WTC11 (cell line): ENCODE measurements around the gene CHRNA1. TPM values are rescaled to one million over a fixed set of nuclear protein-coding genes. Genes with fewer than 3 reads are reported as not detected.

Source experiments
- ATAC-seq: fragments of 200-7000 bp; cut with Tn5 transposase; 2 replicates; pipeline ENCODE4 v1.10.0; 2021; ENCODE audit warnings: mild to moderate bottlenecking, moderate library complexity
- CTCF ChIA-PET: fragments of 300-600 bp; sonication (Branson Sonifier 250); formaldehyde crosslinking; loops from one replicate; lab custom pipeline; 2021; ENCODE audit warnings: antibody characterized with exemption; lab: Charles Lee
- POLR2A ChIA-PET: fragments of 350-600 bp; sonication (Branson Sonifier 250); formaldehyde crosslinking; loops from one replicate; lab custom pipeline; 2021; ENCODE audit warnings: antibody characterized with exemption; lab: Charles Lee
- DNase-seq: peaks from one replicate; pipeline ENCODE4 v3.0.0; 2021; ENCODE audit warnings: low spot score
- H3K27ac Mint-ChIP-seq: 2 replicates; pipeline ENCODE4 v1.8.0; 2021; ENCODE audit warnings: mixed read lengths
- H3K27me3 Mint-ChIP-seq: 2 replicates; pipeline ENCODE4 v1.8.0; 2021; ENCODE audit warnings: low read depth, mild to moderate bottlenecking, moderate library complexity, mixed read lengths
- H3K36me3 Mint-ChIP-seq: 2 replicates; pipeline ENCODE4 v1.8.0; 2021; ENCODE audit warnings: mixed read lengths
- H3K4me1 Mint-ChIP-seq: 2 replicates; pipeline ENCODE4 v1.8.0; 2022; ENCODE audit warnings: mixed read lengths
- H3K4me3 Mint-ChIP-seq: 2 replicates; pipeline ENCODE4 v1.8.0; 2021; ENCODE audit warnings: mild to moderate bottlenecking, moderate library complexity, mixed read lengths
- H3K9me3 Mint-ChIP-seq: 2 replicates; pipeline ENCODE4 v1.8.0; 2021; ENCODE audit warnings: mixed read lengths
- ATF1 ChIP-seq: sonication (generic); formaldehyde crosslinking; IDR thresholded peaks from 2 replicates; pipeline ENCODE4 v1.8.1; 2023; ENCODE audit warnings: mild to moderate bottlenecking, moderate library complexity, missing genetic modification reagents
- CBFB ChIP-seq: sonication (generic); formaldehyde crosslinking; IDR thresholded peaks from 2 replicates; pipeline ENCODE4 v1.8.1; 2022; ENCODE audit warnings: mild to moderate bottlenecking, low read depth, missing genetic modification reagents
- CREB1 ChIP-seq: sonication (generic); formaldehyde crosslinking; IDR thresholded peaks from 2 replicates; pipeline ENCODE4 v1.8.0; 2023; ENCODE audit warnings: mild to moderate bottlenecking, missing genetic modification reagents
- E2F4 ChIP-seq: sonication (generic); formaldehyde crosslinking; IDR thresholded peaks from 2 replicates; pipeline ENCODE4 v1.8.1; 2022; ENCODE audit warnings: low read depth, mild to moderate bottlenecking, moderate library complexity, missing genetic modification reagents, borderline replicate concordance
- FOXK1 ChIP-seq: sonication (generic); formaldehyde crosslinking; IDR thresholded peaks from 2 replicates; pipeline ENCODE4 v1.8.0; 2022; ENCODE audit warnings: mild to moderate bottlenecking, moderate library complexity, missing genetic modification reagents
- FOXP4 ChIP-seq: sonication (generic); formaldehyde crosslinking; IDR thresholded peaks from 2 replicates; pipeline ENCODE4 v1.8.0; 2022; ENCODE audit warnings: mild to moderate bottlenecking, missing genetic modification reagents
- GABPB1 ChIP-seq: sonication (generic); formaldehyde crosslinking; IDR thresholded peaks from 2 replicates; pipeline ENCODE4 v1.8.1; 2023; ENCODE audit warnings: mild to moderate bottlenecking, missing genetic modification reagents
- KAT7 ChIP-seq: sonication (generic); formaldehyde crosslinking; IDR thresholded peaks from 2 replicates; pipeline ENCODE4 v1.8.1; 2023; ENCODE audit warnings: missing genetic modification reagents, mild to moderate bottlenecking, borderline replicate concordance
- MAX ChIP-seq: sonication (generic); formaldehyde crosslinking; IDR thresholded peaks from 2 replicates; pipeline ENCODE4 v1.8.0; 2022; ENCODE audit warnings: mild to moderate bottlenecking, missing genetic modification reagents
- MLX ChIP-seq: sonication (generic); formaldehyde crosslinking; IDR thresholded peaks from 2 replicates; pipeline ENCODE4 v1.8.1; 2023; ENCODE audit warnings: mild to moderate bottlenecking, missing genetic modification reagents, moderate library complexity
- NR2C2 ChIP-seq: sonication (generic); formaldehyde crosslinking; IDR thresholded peaks from 2 replicates; pipeline ENCODE4 v1.8.0; 2022; ENCODE audit warnings: mild to moderate bottlenecking, missing genetic modification reagents
- NR3C1 ChIP-seq: sonication (generic); formaldehyde crosslinking; conservative IDR thresholded peaks from 2 replicates; pipeline ENCODE4 v1.8.1; 2023; ENCODE audit warnings: low read depth, mild to moderate bottlenecking, missing genetic modification reagents
- PREB ChIP-seq: sonication (generic); formaldehyde crosslinking; IDR thresholded peaks from 2 replicates; pipeline ENCODE4 v1.8.1; 2022; ENCODE audit warnings: mild to moderate bottlenecking, missing genetic modification reagents, moderate library complexity, borderline replicate concordance
- TCF7 ChIP-seq: sonication (generic); formaldehyde crosslinking; IDR thresholded peaks from 2 replicates; pipeline ENCODE4 v1.8.0; 2022; ENCODE audit warnings: mild to moderate bottlenecking, low read depth, missing genetic modification reagents, moderate library complexity
- TEAD4 ChIP-seq: sonication (generic); formaldehyde crosslinking; IDR thresholded peaks from 2 replicates; pipeline ENCODE4 v1.8.0; 2022; ENCODE audit warnings: mild to moderate bottlenecking, missing genetic modification reagents
- USF1 ChIP-seq: sonication (generic); formaldehyde crosslinking; IDR thresholded peaks from 2 replicates; pipeline ENCODE4 v1.8.0; 2022; ENCODE audit warnings: mild to moderate bottlenecking, missing genetic modification reagents
- ZBTB43 ChIP-seq: sonication (generic); formaldehyde crosslinking; IDR thresholded peaks from 2 replicates; pipeline ENCODE4 v1.8.1; 2023; ENCODE audit warnings: mild to moderate bottlenecking, missing genetic modification reagents
- ZNF138 ChIP-seq: sonication (generic); formaldehyde crosslinking; conservative IDR thresholded peaks from 2 replicates; pipeline ENCODE4 v1.8.1; 2022; ENCODE audit warnings: mild to moderate bottlenecking, moderate library complexity, missing genetic modification reagents
- ZNF317 ChIP-seq: sonication (generic); formaldehyde crosslinking; IDR thresholded peaks from 2 replicates; pipeline ENCODE4 v1.8.1; 2023; ENCODE audit warnings: low read depth, mild to moderate bottlenecking, moderate library complexity, missing genetic modification reagents, borderline replicate concordance
- ZNF512 ChIP-seq: sonication (generic); formaldehyde crosslinking; IDR thresholded peaks from 2 replicates; pipeline ENCODE4 v1.8.1; 2022; ENCODE audit warnings: missing genetic modification reagents, borderline replicate concordance
- total RNA-seq: library from RNA; stranded (reverse); gene quantifications from 3 replicates; pipeline ENCODE4 v1.2.3, GENCODE V29; 2021

CHRNA1 gene
- total RNA-seq, 1 experiment from 2014 or later: not detected

- POLR2A ChIA-PET: no interaction called here
- H3K27ac Mint-ChIP-seq: no peak overlapping the region
- H3K27me3 Mint-ChIP-seq: no peaks in the 10 kb centered on the region
- no peak for DNase-seq
- no peak for ATAC-seq
- H3K4me3 Mint-ChIP-seq: no peak overlapping the region
- no peaks in the 10 kb centered on the region for H3K9me3 Mint-ChIP-seq
- peaks cover 3% of the 10 kb centered on the region for H3K4me1 Mint-ChIP-seq
- H3K36me3 Mint-ChIP-seq: no peaks in the 10 kb centered on the region
- no peak for TF ChIP-seq ZBTB43
- no peak for TF ChIP-seq PREB (CRISPR knock-in tag)
- no peak for TF ChIP-seq E2F4 (CRISPR knock-in tag)
- no peak for TF ChIP-seq KAT7 (CRISPR knock-in tag)
- no peak for TF ChIP-seq TCF7 (CRISPR knock-in tag)
- no peak for TF ChIP-seq ATF1 (CRISPR knock-in tag)
- TF ChIP-seq MAX (CRISPR knock-in tag): no peak
- no peak for TF ChIP-seq MLX (CRISPR knock-in tag)
- TF ChIP-seq FOXP4 (CRISPR knock-in tag): no peak
- no peak for TF ChIP-seq ZNF138 (CRISPR knock-in tag)
- TF ChIP-seq NR3C1 (CRISPR knock-in tag): no peak
- no peak for TF ChIP-seq USF1 (CRISPR knock-in tag)
- TF ChIP-seq ZNF512 (CRISPR knock-in tag): no peak
- no peak for TF ChIP-seq CREB1 (CRISPR knock-in tag)
- no peak for TF ChIP-seq FOXK1
- TF ChIP-seq CBFB (CRISPR knock-in tag): no peak
- no peak for TF ChIP-seq ZNF317 (CRISPR knock-in tag)
- TF ChIP-seq GABPB1 (CRISPR knock-in tag): no peak
- no peak for TF ChIP-seq TEAD4 (CRISPR knock-in tag)
- no peak for TF ChIP-seq NR2C2 (CRISPR knock-in tag)
- CTCF ChIA-PET: no interaction called here
These were observed 7.5 kb downstream of the CHRNA1 start for GRCh38 chr2:174756743-174757142.
